MG63 (cell line): Measurements from ENCODE around the gene DIAPH2. TPM values are rescaled to one million over a fixed set of nuclear protein-coding genes. Genes with fewer than 3 reads are reported as not detected.

Source experiments
- DNase-seq: peaks from one replicate; pipeline ENCODE4 v3.0.0-alpha.2; 2020
- H3K27me3 ChIP-seq: fragments of 250-450 bp; sonication (Bioruptor Pico); 2 replicates; pipeline ENCODE4 v1.5.1; 2020; ENCODE audit warnings: mild to moderate bottlenecking, moderate library complexity
- H3K36me3 ChIP-seq: fragments of 250-450 bp; sonication (Bioruptor Pico); 2 replicates; pipeline ENCODE4 v1.5.1; 2020; ENCODE audit warnings: mild to moderate bottlenecking, moderate library complexity
- H3K4me3 ChIP-seq: fragments of 250-450 bp; sonication (Bioruptor Pico); 2 replicates; pipeline ENCODE4 v1.5.1; 2020; ENCODE audit warnings: mild to moderate bottlenecking, moderate library complexity
- H3K9me3 ChIP-seq: fragments of 250-450 bp; sonication (Bioruptor Pico); 2 replicates; pipeline ENCODE4 v1.5.1; 2020; ENCODE audit warnings: mild to moderate bottlenecking, moderate library complexity
- total RNA-seq: library from RNA; depleted of rRNA; stranded (reverse); fragments of >200 nt; shearing (Covaris generic); gene quantifications from 2 replicates; pipeline ENCODE4 v1.2.3, GENCODE V29; 2014; ENCODE audit warnings: low replicate concordance; rRNA removed

Gene DIAPH2
- total RNA-seq, 1 experiment from 2014 or later, result 8.4 TPM

- Histone ChIP-seq H3K9me3 (no peaks in the 10 kb centered on the region), H3K36me3 (no peaks in the 10 kb centered on the region), H3K27me3 (no peaks in the 10 kb centered on the region), H3K4me3 (no peak overlapping the region)
- DNase-seq, result peak; percentile 53
Measured at GRCh38 chrX:97616883-97617530, 932.4 kb downstream of the DIAPH2 start.

DNA sequence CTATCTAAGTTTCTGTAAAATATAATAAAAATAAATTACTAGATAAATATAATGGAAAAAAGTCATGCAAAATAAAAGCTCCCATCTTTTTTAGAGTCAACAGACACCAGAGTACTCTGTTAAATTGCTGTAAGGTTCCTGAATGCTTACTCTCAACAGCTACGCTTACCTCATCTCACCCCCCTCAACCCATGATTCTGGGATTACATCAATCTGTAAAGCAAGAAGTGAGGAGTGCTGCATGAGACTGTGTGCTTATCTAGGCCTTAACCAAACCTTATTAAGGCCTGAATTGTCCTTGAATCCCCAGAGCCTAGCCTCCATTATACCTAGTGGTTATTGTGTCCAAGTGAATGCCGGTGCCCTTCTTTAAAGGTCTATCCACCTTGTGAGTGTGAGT, 934.9 kb downstream of the DIAPH2 start:
- no peaks in the 10 kb centered on the region for H3K9me3 ChIP-seq
- H3K4me3 ChIP-seq, result no peak overlapping the region
- no peaks in the 10 kb centered on the region for H3K36me3 ChIP-seq
- DNase-seq, result no peak
- H3K27me3 ChIP-seq, result no peaks in the 10 kb centered on the region

DNA sequence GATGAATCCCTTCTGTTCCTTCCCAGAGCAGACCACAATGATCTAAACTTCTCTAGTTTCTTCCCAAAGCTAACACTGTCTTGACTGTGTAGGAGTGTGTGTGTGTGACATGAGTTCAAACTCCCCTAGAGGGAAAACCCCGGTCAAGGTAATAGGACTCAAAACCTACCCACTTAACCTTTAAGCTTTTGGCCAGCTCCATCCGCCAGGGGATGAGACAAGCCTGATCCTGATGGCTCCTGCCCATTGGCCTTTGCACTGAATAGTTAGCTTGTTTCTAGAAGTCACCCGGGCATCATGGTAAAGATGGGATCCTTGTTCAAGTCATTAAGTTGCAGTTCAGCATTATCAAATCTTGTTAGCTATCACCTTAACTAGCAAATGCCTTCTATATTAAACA, 937.5 kb downstream of the DIAPH2 start:
- H3K36me3 ChIP-seq, result no peaks in the 10 kb centered on the region
- H3K27me3 ChIP-seq, result no peaks in the 10 kb centered on the region
- no peak overlapping the region for H3K4me3 ChIP-seq
- no peaks in the 10 kb centered on the region for H3K9me3 ChIP-seq
- DNase-seq, result no peak

GRCh38 chrX:97628326-97628725, 943.7 kb downstream of the DIAPH2 start:
- H3K4me3 ChIP-seq, result no peak overlapping the region
- no peaks in the 10 kb centered on the region for H3K9me3 ChIP-seq
- no peak for DNase-seq
- H3K36me3 ChIP-seq, result no peaks in the 10 kb centered on the region
- no peaks in the 10 kb centered on the region for H3K27me3 ChIP-seq

DNA sequence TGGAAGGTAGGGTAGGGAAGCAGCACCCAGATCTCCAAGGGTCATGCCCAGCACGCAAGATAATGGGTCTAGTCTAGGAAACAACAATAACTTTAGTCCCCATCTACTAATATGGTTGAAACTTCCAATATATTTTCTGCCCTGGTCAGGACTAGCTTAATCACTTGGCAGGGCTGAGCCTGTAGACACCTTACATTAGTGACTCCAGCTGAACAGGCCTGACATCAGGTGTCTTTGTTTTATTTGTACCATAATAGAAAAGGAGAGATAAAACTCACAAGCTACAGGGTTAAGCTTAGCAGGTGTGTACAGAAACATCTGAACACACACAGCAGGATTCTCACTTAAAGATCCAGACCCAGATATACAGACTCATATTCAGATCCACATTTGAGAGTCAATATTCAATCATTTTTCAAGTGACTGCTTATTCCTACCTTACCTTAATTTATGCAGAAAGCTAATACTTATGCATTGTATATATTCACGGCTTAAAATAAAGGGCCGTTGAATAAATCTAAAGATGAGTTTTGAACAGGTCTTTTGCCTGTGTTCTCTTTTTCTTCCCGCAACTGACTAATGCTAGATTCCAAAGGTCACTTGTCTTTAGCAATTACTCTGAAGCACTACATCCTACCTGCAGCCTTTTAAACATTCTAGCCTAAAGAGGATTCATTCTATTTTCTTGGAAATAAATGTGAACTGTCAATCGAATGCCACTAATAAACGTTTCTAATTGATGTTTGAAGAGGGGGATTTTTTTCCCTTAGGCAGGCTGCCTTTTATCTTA, 944.4 kb downstream of the DIAPH2 start:
- DNase-seq, result no peak
- Histone ChIP-seq H3K4me3 (no peak overlapping the region), H3K36me3 (no peaks in the 10 kb centered on the region), H3K9me3 (no peaks in the 10 kb centered on the region), H3K27me3 (no peaks in the 10 kb centered on the region)

- no peaks in the 10 kb centered on the region for H3K27me3 ChIP-seq
- H3K36me3 ChIP-seq, result no peaks in the 10 kb centered on the region
- H3K9me3 ChIP-seq, result no peaks in the 10 kb centered on the region
- no peak for DNase-seq
- H3K4me3 ChIP-seq, result no peak overlapping the region
Measured at GRCh38 chrX:97629597-97629985, 944.9 kb downstream of the DIAPH2 start.

- no peak overlapping the region for H3K4me3 ChIP-seq
- H3K9me3 ChIP-seq, result no peaks in the 10 kb centered on the region
- no peaks in the 10 kb centered on the region for H3K27me3 ChIP-seq
- no peak for DNase-seq
- no peaks in the 10 kb centered on the region for H3K36me3 ChIP-seq
Measured at GRCh38 chrX:97633798-97634197, 949.2 kb downstream of the DIAPH2 start.

GRCh38 chrX:97636473-97637140, 952.0 kb downstream of the DIAPH2 start:
- no peak for DNase-seq
- H3K4me3 ChIP-seq, result no peak overlapping the region
- no peaks in the 10 kb centered on the region for H3K36me3 ChIP-seq

DNA sequence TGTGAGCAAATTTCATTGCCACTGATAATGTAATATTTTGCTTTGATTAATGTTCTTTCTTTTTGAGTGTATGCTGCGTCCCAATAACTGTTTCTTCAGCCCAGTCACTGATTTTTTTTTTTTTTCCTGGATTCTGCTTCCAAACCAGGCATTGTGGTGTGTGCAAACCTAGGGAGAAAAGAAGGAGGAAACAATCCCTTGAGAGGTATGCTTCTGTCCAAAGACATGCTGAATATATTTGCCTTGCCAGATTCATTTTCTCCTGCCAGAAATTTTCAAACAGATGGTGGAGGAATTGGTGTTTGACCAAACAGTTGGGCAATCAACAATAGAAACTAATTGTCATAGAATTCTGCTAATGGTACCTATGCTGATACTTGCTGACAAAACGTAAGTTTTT, 952.6 kb downstream of the DIAPH2 start:
- DNase-seq, result no peak
- Histone ChIP-seq H3K4me3 (no peak overlapping the region), H3K27me3 (no peaks in the 10 kb centered on the region), H3K9me3 (no peaks in the 10 kb centered on the region), H3K36me3 (no peaks in the 10 kb centered on the region)

More at GRCh38 chrX:97636473-97637140, 952.0 kb downstream of the DIAPH2 start:
- Histone ChIP-seq H3K9me3 (no peaks in the 10 kb centered on the region), H3K27me3 (no peaks in the 10 kb centered on the region)

GRCh38 chrX:97638621-97639020, 954.0 kb downstream of the DIAPH2 start:
- no peak for DNase-seq
- Histone ChIP-seq H3K4me3 (no peak overlapping the region), H3K36me3 (no peaks in the 10 kb centered on the region), H3K9me3 (no peaks in the 10 kb centered on the region), H3K27me3 (no peaks in the 10 kb centered on the region)

DNA sequence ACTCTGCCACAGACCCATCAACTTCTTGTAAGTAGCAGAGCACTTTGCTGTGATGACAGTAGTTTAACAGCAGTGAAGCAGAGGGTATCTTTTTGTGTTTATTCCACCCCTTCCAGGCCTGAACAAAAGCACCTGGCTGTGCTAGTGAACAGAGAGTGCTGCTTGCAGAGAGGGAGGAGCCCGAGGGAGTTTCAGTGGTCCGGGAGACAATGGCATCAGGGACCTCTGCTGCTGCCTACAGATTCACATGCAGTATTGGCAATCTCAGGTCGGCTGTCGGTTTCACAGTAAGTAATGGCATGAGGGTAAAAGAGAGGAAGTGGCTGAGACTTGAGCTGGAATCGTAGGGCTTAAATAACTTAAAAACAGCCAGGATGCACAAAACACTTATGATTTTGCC, 954.9 kb downstream of the DIAPH2 start:
- Histone ChIP-seq H3K9me3 (no peaks in the 10 kb centered on the region), H3K27me3 (no peaks in the 10 kb centered on the region), H3K4me3 (no peak overlapping the region), H3K36me3 (no peaks in the 10 kb centered on the region)
- DNase-seq, result no peak

Other genes with a start within 250 kb of the DIAPH2 start
- gene RPA4, start 199.1 kb downstream of the DIAPH2 start, total RNA-seq, result 0.49 TPM in 1 of 2 replicates, not detected in the other